ENCODE data around the gene EXOC2.

Gene EXOC2

GRCh38 chr6:537114-537513, 155.8 kb downstream of the EXOC2 start:
- H3K27me3 ChIP-seq (ENCODE audit: insufficient read depth, low read depth, severe bottlenecking): no peaks in the 10 kb centered on the region
- DNase-seq: no peak
- H3K4me3 ChIP-seq (ENCODE audit: low read depth, low read length): no peak overlapping the region
- TF ChIP-seq, protein P1, sequence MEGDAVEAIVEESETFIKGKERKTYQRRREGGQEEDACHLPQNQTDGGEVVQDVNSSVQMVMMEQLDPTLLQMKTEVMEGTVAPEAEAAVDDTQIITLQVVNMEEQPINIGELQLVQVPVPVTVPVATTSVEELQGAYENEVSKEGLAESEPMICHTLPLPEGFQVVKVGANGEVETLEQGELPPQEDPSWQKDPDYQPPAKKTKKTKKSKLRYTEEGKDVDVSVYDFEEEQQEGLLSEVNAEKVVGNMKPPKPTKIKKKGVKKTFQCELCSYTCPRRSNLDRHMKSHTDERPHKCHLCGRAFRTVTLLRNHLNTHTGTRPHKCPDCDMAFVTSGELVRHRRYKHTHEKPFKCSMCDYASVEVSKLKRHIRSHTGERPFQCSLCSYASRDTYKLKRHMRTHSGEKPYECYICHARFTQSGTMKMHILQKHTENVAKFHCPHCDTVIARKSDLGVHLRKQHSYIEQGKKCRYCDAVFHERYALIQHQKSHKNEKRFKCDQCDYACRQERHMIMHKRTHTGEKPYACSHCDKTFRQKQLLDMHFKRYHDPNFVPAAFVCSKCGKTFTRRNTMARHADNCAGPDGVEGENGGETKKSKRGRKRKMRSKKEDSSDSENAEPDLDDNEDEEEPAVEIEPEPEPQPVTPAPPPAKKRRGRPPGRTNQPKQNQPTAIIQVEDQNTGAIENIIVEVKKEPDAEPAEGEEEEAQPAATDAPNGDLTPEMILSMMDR (IDR thresholded peaks at IDR 0.05; ENCODE audit: low read depth, low read length): no peak
- H3K27ac ChIP-seq: no peak overlapping the region
- no peaks in the 10 kb centered on the region; the same call in none of the 2 replicates for H3K36me3 ChIP-seq
- H3K9me3 ChIP-seq (ENCODE audit: severe bottlenecking): no peaks in the 10 kb centered on the region

DNA sequence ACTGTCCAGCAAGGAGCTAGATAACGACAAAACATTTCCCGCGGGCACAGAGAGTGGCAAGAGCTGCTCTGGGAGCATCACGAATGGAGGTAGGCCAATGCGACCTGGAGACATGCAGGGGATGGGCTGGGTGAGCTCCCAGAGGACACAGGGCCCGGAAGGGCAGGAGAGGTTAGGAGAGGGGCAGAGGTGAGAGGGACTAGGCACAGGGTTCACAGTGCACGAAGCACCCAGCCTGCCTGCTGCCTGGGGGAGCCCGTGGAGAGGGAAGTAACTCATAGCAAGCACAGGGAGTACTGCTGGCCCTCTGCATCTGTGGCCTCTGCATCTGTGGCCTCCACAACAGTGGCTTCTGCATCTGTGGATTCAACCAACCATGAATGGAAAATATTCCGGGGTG, 162.5 kb downstream of the EXOC2 start:
- no peak for DNase-seq
- Histone ChIP-seq H3K9me3 (ENCODE audit: severe bottlenecking) (no peaks in the 10 kb centered on the region), H3K4me3 (ENCODE audit: low read depth, low read length) (no peak overlapping the region), H3K36me3 (peaks cover 2% of the 10 kb centered on the region), H3K27ac (no peak overlapping the region), H3K27me3 (ENCODE audit: insufficient read depth, low read depth, severe bottlenecking) (no peaks in the 10 kb centered on the region)
- TF ChIP-seq, protein P1 (IDR thresholded peaks at IDR 0.05; ENCODE audit: low read depth, low read length): no peak

DNA sequence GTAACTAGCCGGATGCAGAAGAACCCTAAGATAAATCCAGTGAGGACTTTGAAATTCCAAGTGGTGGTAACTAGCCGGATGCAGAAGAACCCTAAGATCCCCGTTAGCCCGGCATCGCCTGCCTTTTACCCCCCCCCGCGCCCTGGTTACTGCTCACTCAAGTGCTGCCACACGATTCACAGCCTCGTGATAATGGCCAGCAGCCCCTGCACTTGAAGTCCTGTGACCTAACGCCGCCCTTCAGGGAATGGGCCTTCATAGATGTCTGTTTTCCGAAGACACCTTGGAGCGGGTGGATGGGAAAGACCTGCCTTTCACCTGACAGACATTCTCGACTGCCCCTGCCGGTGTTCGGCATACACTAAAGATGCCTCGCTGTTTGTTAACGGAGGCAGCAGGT, 163.9 kb downstream of the EXOC2 start:
- H3K4me3 ChIP-seq (ENCODE audit: low read depth, low read length): no peak overlapping the region
- H3K27ac ChIP-seq: no peak overlapping the region
- no peak for DNase-seq
- H3K27me3 ChIP-seq (ENCODE audit: insufficient read depth, low read depth, severe bottlenecking): no peaks in the 10 kb centered on the region
- peaks cover 4% of the 10 kb centered on the region for H3K36me3 ChIP-seq
- TF ChIP-seq, protein P1 (IDR thresholded peaks at IDR 0.05; ENCODE audit: low read depth, low read length): no peak
- no peaks in the 10 kb centered on the region for H3K9me3 ChIP-seq (ENCODE audit: severe bottlenecking)

GRCh38 chr6:527989-528673, 164.8 kb downstream of the EXOC2 start:
- TF ChIP-seq, protein P1 (IDR thresholded peaks at IDR 0.05; ENCODE audit: low read depth, low read length): no peak
- Histone ChIP-seq H3K27me3 (ENCODE audit: insufficient read depth, low read depth, severe bottlenecking) (no peaks in the 10 kb centered on the region), H3K4me3 (ENCODE audit: low read depth, low read length) (no peak overlapping the region), H3K36me3 (peaks cover 9% of the 10 kb centered on the region), H3K9me3 (ENCODE audit: severe bottlenecking) (no peaks in the 10 kb centered on the region), H3K27ac (no peak overlapping the region)
- DNase-seq: no peak

DNA sequence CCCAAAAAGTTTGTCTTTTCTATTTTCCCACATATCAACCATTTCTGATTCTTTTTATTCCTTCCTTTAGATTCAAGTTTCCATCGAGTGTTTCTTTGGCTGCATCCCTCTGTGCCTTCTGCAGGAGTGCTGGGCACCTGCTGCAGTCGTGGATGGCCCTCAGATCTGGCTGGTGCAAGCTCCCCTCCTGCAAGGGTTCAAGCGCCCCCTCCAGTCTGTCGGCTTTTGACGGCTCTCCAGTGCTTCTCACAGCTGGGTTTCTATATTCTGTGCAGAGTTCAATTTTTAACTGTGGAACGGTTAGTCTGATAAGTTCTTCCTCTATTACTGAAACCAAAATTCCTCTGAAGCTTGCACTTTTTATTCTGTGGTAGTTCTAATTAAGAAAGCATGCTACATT, 168.1 kb downstream of the EXOC2 start:
- TF ChIP-seq, protein P1 (IDR thresholded peaks at IDR 0.05; ENCODE audit: low read depth, low read length): peak; percentile 62
- peak; percentile 66 for DNase-seq
- Histone ChIP-seq H3K36me3 (peaks cover 18% of the 10 kb centered on the region), H3K27ac (no peak overlapping the region), H3K27me3 (ENCODE audit: insufficient read depth, low read depth, severe bottlenecking) (no peaks in the 10 kb centered on the region), H3K9me3 (ENCODE audit: severe bottlenecking) (peaks cover 6% of the 10 kb centered on the region), H3K4me3 (ENCODE audit: low read depth, low read length) (no peak overlapping the region)

- Histone ChIP-seq H3K4me3 (ENCODE audit: low read depth, low read length) (no peak overlapping the region), H3K36me3 (peaks cover 18% of the 10 kb centered on the region), H3K27ac (no peak overlapping the region), H3K27me3 (ENCODE audit: insufficient read depth, low read depth, severe bottlenecking) (no peaks in the 10 kb centered on the region), H3K9me3 (ENCODE audit: severe bottlenecking) (peaks cover 6% of the 10 kb centered on the region)
- no peak for DNase-seq
- TF ChIP-seq, protein P1 (IDR thresholded peaks at IDR 0.05; ENCODE audit: low read depth, low read length): no peak
Measured at GRCh38 chr6:520820-521219, 172.1 kb downstream of the EXOC2 start.
